ENCODE data around the gene ACHE.

ACHE gene

GRCh38 chr7:100892364-100893317, 3.0 kb downstream of the ACHE start:
- no peak overlapping the region for H3K27ac Mint-ChIP-seq
- peaks cover 30% of the 10 kb centered on the region for H3K27me3 Mint-ChIP-seq
- H3K4me1 Mint-ChIP-seq (ENCODE audit: low read depth): peaks cover 34% of the 10 kb centered on the region
- H3K36me3 Mint-ChIP-seq (ENCODE audit: low read depth): peaks cover 11% of the 10 kb centered on the region
- no peak overlapping the region for H3K4me3 Mint-ChIP-seq
- H3K9me3 Mint-ChIP-seq: no peaks in the 10 kb centered on the region

- peak overlapping the region; percentile 74 for H3K27ac Mint-ChIP-seq
- H3K4me3 Mint-ChIP-seq: peak overlapping the region; percentile 65
- H3K36me3 Mint-ChIP-seq (ENCODE audit: low read depth): peaks cover 20% of the 10 kb centered on the region
- peaks cover 43% of the 10 kb centered on the region for H3K4me1 Mint-ChIP-seq (ENCODE audit: low read depth)
- no peaks in the 10 kb centered on the region for H3K9me3 Mint-ChIP-seq
- H3K27me3 Mint-ChIP-seq: peaks cover 26% of the 10 kb centered on the region
Measured at GRCh38 chr7:100891568-100892247, 4.0 kb downstream of the ACHE start.

GRCh38 chr7:100890653-100891567, 4.8 kb downstream of the ACHE start:
- Mint-ChIP-seq H3K27me3 (peaks cover 21% of the 10 kb centered on the region), H3K27ac (peak overlapping the region; percentile 83), H3K4me3 (peak overlapping the region; percentile 89), H3K4me1 (ENCODE audit: low read depth) (peaks cover 45% of the 10 kb centered on the region), H3K36me3 (ENCODE audit: low read depth) (peaks cover 28% of the 10 kb centered on the region), H3K9me3 (no peaks in the 10 kb centered on the region)

GRCh38 chr7:100888988-100889750, 6.5 kb downstream of the ACHE start, which contains the start of gene UFSP1:
TSS of gene UFSP1 (minus strand) at chr7:100889715. CDS start at chr7:100889271, 444 bp downstream.
- H3K9me3 Mint-ChIP-seq: no peaks in the 10 kb centered on the region
- H3K4me3 Mint-ChIP-seq: peak within 1 kb of the TSS; percentile 89
- peaks cover 19% of the 10 kb centered on the region for H3K27me3 Mint-ChIP-seq
- H3K36me3 Mint-ChIP-seq (ENCODE audit: low read depth): peaks cover 46% of the 10 kb centered on the region
- H3K4me1 Mint-ChIP-seq (ENCODE audit: low read depth): peaks cover 61% of the 10 kb centered on the region
- peak within 1 kb of the TSS; percentile 94 for H3K27ac Mint-ChIP-seq

- Mint-ChIP-seq H3K36me3 (ENCODE audit: low read depth) (peaks cover 53% of the 10 kb centered on the region), H3K4me1 (ENCODE audit: low read depth) (peaks cover 69% of the 10 kb centered on the region), H3K4me3 (peak overlapping the region; percentile 89), H3K9me3 (no peaks in the 10 kb centered on the region), H3K27me3 (peaks cover 19% of the 10 kb centered on the region), H3K27ac (peak overlapping the region; percentile 94)
Measured at GRCh38 chr7:100888291-100888987, 7.2 kb downstream of the ACHE start.

GRCh38 chr7:100887516-100888290, 8.0 kb downstream of the ACHE start:
- H3K4me1 Mint-ChIP-seq (ENCODE audit: low read depth): peaks cover 74% of the 10 kb centered on the region
- H3K36me3 Mint-ChIP-seq (ENCODE audit: low read depth): peaks cover 60% of the 10 kb centered on the region
- peak overlapping the region; percentile 94 for H3K27ac Mint-ChIP-seq
- H3K4me3 Mint-ChIP-seq: peak overlapping the region; percentile 89
- peaks cover 15% of the 10 kb centered on the region for H3K27me3 Mint-ChIP-seq
- H3K9me3 Mint-ChIP-seq: no peaks in the 10 kb centered on the region

- peaks cover 9% of the 10 kb centered on the region for H3K27me3 Mint-ChIP-seq
- peaks cover 64% of the 10 kb centered on the region for H3K36me3 Mint-ChIP-seq (ENCODE audit: low read depth)
- H3K4me1 Mint-ChIP-seq (ENCODE audit: low read depth): peaks cover 74% of the 10 kb centered on the region
- no peaks in the 10 kb centered on the region for H3K9me3 Mint-ChIP-seq
- peak overlapping the region; percentile 94 for H3K27ac Mint-ChIP-seq
- H3K4me3 Mint-ChIP-seq: peak overlapping the region; percentile 89
Measured at GRCh38 chr7:100886936-100887515, 8.7 kb downstream of the ACHE start.

GRCh38 chr7:100886142-100886935, 9.3 kb downstream of the ACHE start:
- peak overlapping the region; percentile 14 for H3K4me3 Mint-ChIP-seq
- peaks cover 2% of the 10 kb centered on the region for H3K27me3 Mint-ChIP-seq
- no peaks in the 10 kb centered on the region for H3K9me3 Mint-ChIP-seq
- H3K27ac Mint-ChIP-seq: peak overlapping the region; percentile 94
- H3K4me1 Mint-ChIP-seq (ENCODE audit: low read depth): peaks cover 72% of the 10 kb centered on the region
- peaks cover 71% of the 10 kb centered on the region for H3K36me3 Mint-ChIP-seq (ENCODE audit: low read depth)

GRCh38 chr7:100885440-100886141, 10.1 kb downstream of the ACHE start:
- H3K4me3 Mint-ChIP-seq: no peak overlapping the region
- H3K4me1 Mint-ChIP-seq (ENCODE audit: low read depth): peaks cover 69% of the 10 kb centered on the region
- no peaks in the 10 kb centered on the region for H3K9me3 Mint-ChIP-seq
- peak overlapping the region; percentile 2 for H3K27ac Mint-ChIP-seq
- peaks cover 77% of the 10 kb centered on the region for H3K36me3 Mint-ChIP-seq (ENCODE audit: low read depth)
- no peaks in the 10 kb centered on the region for H3K27me3 Mint-ChIP-seq

GRCh38 chr7:100884736-100885439, 10.8 kb downstream of the ACHE start:
- Mint-ChIP-seq H3K4me3 (peak overlapping the region; percentile 58), H3K9me3 (no peaks in the 10 kb centered on the region), H3K36me3 (ENCODE audit: low read depth) (peaks cover 84% of the 10 kb centered on the region), H3K27me3 (no peaks in the 10 kb centered on the region), H3K27ac (peak overlapping the region; percentile 29), H3K4me1 (ENCODE audit: low read depth) (peaks cover 66% of the 10 kb centered on the region)

Measured in stimulated activated naive CD8-positive, alpha-beta T cell treated with anti-CD3 and anti-CD28 coated beads, Interleukin-15, Interleukin-2, amounts not matched to agents 100 ng/mL and 50 ng/mL, for 24 hours (primary cell).